A549 (cell line): Measurements from ENCODE around the gene BICRAL. TPM values are rescaled to one million over a fixed set of nuclear protein-coding genes. Genes with fewer than 3 reads are reported as not detected.
"Not testable (repeated sequence)": the region's sequence is repeated elsewhere in the genome, so short reads cannot be mapped to it uniquely, and the experiment has no call there.

Experiments
- ATAC-seq, 2 experiments: fragments of 200-7000 bp in 1 of 2; fragments of >200 bp in 1 of 2; cut with Nextera tagmentation in 1 of 2; cut with Tn5 transposase in 1 of 2; 3 replicates each; pipeline versions ENCODE4 v1.8.0 to v1.9.1; 2018 to 2020; ENCODE audit warnings: mild to moderate bottlenecking in 1 of 2, moderate library complexity in 1 of 2
- CTCF ChIA-PET: fragments of 300-600 bp; sonication (Branson Sonifier 250); formaldehyde crosslinking; extraction: SDS; loops from one replicate; lab custom pipeline; 2021; ENCODE audit warnings: antibody characterized with exemption, inconsistent platforms; lab: Yijun Ruan, JAX
- POLR2A ChIA-PET: fragments of 350-600 bp; formaldehyde crosslinking; extraction: SDS; loops from one replicate; lab custom pipeline; 2021; ENCODE audit warnings: antibody characterized with exemption, inconsistent platforms; lab: Yijun Ruan, JAX
- DNase-seq, 2 experiments: peaks; one replicate each; pipeline versions ENCODE4 v3.0.0 to v3.0.0-alpha.2; 2011 to 2016; ENCODE audit warnings: low read depth in 1 of 2, low spot score in 1 of 2
- FAIRE-seq: peaks from 2 replicates; lab custom pipeline; 2011; peaks lifted over from hg19 to GRCh38; lab: Jason Lieb, UNC
- H3K27ac ChIP-seq, 2 experiments: fragments of >200 bp; sonication (Bioruptor Twin); formaldehyde crosslinking; 3 replicates each; pipeline ENCODE4 v1.5.1; 2016 to 2017
- H3K4me1 ChIP-seq: fragments of >200 bp; sonication (Bioruptor Twin); formaldehyde crosslinking; 3 replicates; pipeline ENCODE4 v1.6.1; 2016
- H3K4me2 ChIP-seq: fragments of >200 bp; sonication (Bioruptor Twin); formaldehyde crosslinking; 3 replicates; pipeline ENCODE4 v1.6.1; 2016
- H3K4me3 ChIP-seq: fragments of >200 bp; sonication (Bioruptor Twin); formaldehyde crosslinking; 3 replicates; pipeline ENCODE4 v1.5.1; 2016
- H3K9me3 ChIP-seq: fragments of >200 bp; sonication (Bioruptor Twin); formaldehyde crosslinking; 3 replicates; pipeline ENCODE4 v1.6.1; 2016
- ATOH8 ChIP-seq: fragments of 250-450 bp; sonication (Bioruptor Pico); IDR thresholded peaks from 2 replicates; pipeline ENCODE4 v1.5.0; 2020; ENCODE audit warnings: low read depth, mild to moderate bottlenecking, moderate library complexity
- CTCF ChIP-seq: fragments of >200 bp; sonication (Bioruptor Twin); formaldehyde crosslinking; IDR thresholded peaks from 3 replicates; pipeline ENCODE4 v1.5.1; 2016
- EHMT2 ChIP-seq: fragments of 200-600 bp; sonication (generic); IDR thresholded peaks from 2 replicates; pipeline ENCODE4 v1.6.1; 2016; ENCODE audit warnings: antibody characterized with exemption, low read depth, mild to moderate bottlenecking, moderate library complexity
- GATA3 ChIP-seq: IDR thresholded peaks from 2 replicates; pipeline ENCODE4 v1.6.1; 2012; ENCODE audit warnings: borderline replicate concordance
- HOXA7 ChIP-seq: fragments of 250-450 bp; sonication (Bioruptor Pico); IDR thresholded peaks from 2 replicates; pipeline ENCODE4 v1.5.0; 2020; ENCODE audit warnings: mild to moderate bottlenecking, moderate library complexity
- MYC ChIP-seq: IDR thresholded peaks from 2 replicates; pipeline ENCODE4 v1.6.1; 2012; ENCODE audit warnings: mild to moderate bottlenecking, inconsistent platforms, low read length, improper control_type of control experiment, borderline replicate concordance
- NFE2L2 ChIP-seq: fragments of 150-350 bp; conservative IDR thresholded peaks from 2 replicates; pipeline ENCODE4 v1.6.1; 2014; ENCODE audit warnings: low read length
- NPAS2 ChIP-seq: fragments of 250-450 bp; sonication (Bioruptor Pico); IDR thresholded peaks from 2 replicates; pipeline ENCODE4 v1.8.0; 2022; ENCODE audit warnings: mild to moderate bottlenecking, moderate library complexity, borderline replicate concordance
- RAD21 ChIP-seq, 2 experiments: fragments of >200 bp in 1 of 2; sonication (Bioruptor Twin) in 1 of 2; formaldehyde crosslinking in 1 of 2; IDR thresholded peaks in 1 of 2; conservative IDR thresholded peaks in 1 of 2; 2 replicates in 1 of 2; 3 replicates in 1 of 2; pipeline ENCODE4 v1.6.1; 2012 to 2018; ENCODE audit warnings: inconsistent platforms in 1 of 2
- RCOR1 ChIP-seq: fragments of 150-350 bp; IDR thresholded peaks from 2 replicates; pipeline ENCODE4 v1.6.1; 2014; ENCODE audit warnings: antibody characterized with exemption, low read length, low read depth
- SMC3 ChIP-seq: fragments of >200 bp; sonication (Bioruptor Twin); formaldehyde crosslinking; IDR thresholded peaks from 3 replicates; pipeline ENCODE4 v1.6.1; 2018; ENCODE audit warnings: inconsistent platforms
- SREBF2 ChIP-seq: fragments of 450-650 bp; IDR thresholded peaks from 2 replicates; pipeline ENCODE4 v1.6.1; 2014; ENCODE audit warnings: mild to moderate bottlenecking, moderate library complexity
- WGBS: methylation state at CpG from one replicate; pipeline ENCODE4 v1.1.6; 2017; ENCODE audit errors: missing lambda C conversion rate; 5-methylcytosine and 5-hydroxymethylcytosine counted together
- polyA plus RNA-seq, 4 experiments: library from polyadenylated mRNA; depleted of rRNA in 3 of 4; stranded (reverse); fragments of >200 nt; fragmentation: RNase III in 1 of 4; extraction: RNeasy Plus Mini Kit Qiagen cat#74134 plus additional on column Dnase treatment in 1 of 4; gene quantifications; 2 replicates in 3 of 4; 3 replicates in 1 of 4; pipeline ENCODE4 v1.2.3, GENCODE V29; 2011 to 2017
- TF ChIP-seq, protein P1 (sequence below): fragments of 250-450 bp; sonication (Bioruptor Pico); IDR thresholded peaks from 2 replicates; pipeline ENCODE4 v1.5.0; 2021; ENCODE audit warnings: mild to moderate bottlenecking, moderate library complexity, borderline replicate concordance

The BICRAL gene
- polyA plus RNA-seq, 2 of the 4 experiments (the other 2 are of a cell fraction), result 3.3 to 8.6 TPM

DNA sequence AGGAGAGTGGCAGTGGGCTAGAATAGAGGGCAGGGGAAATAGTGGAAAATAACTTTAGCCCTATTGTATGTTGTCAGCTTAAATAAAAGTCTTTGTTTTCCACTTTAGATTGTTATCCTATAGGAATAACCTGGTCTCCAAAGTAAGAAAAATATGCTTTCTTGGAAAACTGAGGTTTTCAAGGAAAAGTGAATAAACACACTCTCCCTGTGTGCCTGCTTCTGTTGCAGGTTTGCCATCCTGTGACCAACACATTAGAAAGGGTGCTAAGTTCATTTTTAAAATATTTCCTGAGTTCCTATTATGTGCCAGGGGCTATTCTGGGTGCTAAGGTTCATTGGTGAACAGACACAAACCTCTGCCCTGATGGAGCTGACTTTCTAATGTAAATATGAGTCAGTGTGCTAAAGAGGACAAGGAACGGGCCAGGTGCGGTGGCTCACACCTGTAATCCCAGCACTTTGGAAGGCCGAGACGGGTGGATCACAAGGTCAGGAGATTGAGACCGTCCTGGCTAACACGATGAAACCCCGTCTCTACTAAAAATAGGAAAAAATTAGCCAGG is 23.5 kb downstream of the BICRAL start:
- Histone ChIP-seq H3K4me1 (peaks cover 8% of the 10 kb centered on the region), H3K9me3 (no peaks in the 10 kb centered on the region), H3K4me2 (no peak overlapping the region), H3K27ac (no peak overlapping the region), H3K4me3 (no peak overlapping the region)
- no peak for FAIRE-seq
- 88% methylated on average over 7 of the region's 7 CpGs for WGBS
- CTCF ChIA-PET, result no interaction called here
- no peak for TF ChIP-seq ATOH8
- TF ChIP-seq HOXA7 (CRISPR knock-in tag), result no peak
- no peak for TF ChIP-seq MYC
- TF ChIP-seq EHMT2, result no peak
- TF ChIP-seq CTCF, result no peak
- TF ChIP-seq SMC3, result no peak
- TF ChIP-seq, protein P1, sequence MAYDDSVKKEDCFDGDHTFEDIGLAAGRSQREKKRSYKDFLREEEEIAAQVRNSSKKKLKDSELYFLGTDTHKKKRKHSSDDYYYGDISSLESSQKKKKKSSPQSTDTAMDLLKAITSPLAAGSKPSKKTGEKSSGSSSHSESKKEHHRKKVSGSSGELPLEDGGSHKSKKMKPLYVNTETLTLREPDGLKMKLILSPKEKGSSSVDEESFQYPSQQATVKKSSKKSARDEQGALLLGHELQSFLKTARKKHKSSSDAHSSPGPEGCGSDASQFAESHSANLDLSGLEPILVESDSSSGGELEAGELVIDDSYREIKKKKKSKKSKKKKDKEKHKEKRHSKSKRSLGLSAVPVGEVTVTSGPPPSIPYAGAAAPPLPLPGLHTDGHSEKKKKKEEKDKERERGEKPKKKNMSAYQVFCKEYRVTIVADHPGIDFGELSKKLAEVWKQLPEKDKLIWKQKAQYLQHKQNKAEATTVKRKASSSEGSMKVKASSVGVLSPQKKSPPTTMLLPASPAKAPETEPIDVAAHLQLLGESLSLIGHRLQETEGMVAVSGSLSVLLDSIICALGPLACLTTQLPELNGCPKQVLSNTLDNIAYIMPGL (CRISPR knock-in tag), result no peak
- no peak for ATAC-seq
- POLR2A ChIA-PET, result no interaction called here
- DNase-seq, result no peak

- H3K9me3 ChIP-seq, DNase-seq, H3K4me2 ChIP-seq, FAIRE-seq, POLR2A ChIA-PET, ATAC-seq, CTCF ChIA-PET, H3K27ac ChIP-seq, H3K4me3 ChIP-seq, H3K4me1 ChIP-seq: not testable (repeated sequence)
- 91% methylated on average over 7 of the region's 7 CpGs for WGBS
Observed at GRCh38 chr6:42806359-42806758, 24.5 kb downstream of the BICRAL start.

- CTCF ChIA-PET, result interaction anchor here (1.0 kb wide), 1 partner anchor 147 kb away, joined by 9 read pairs; no protein-coding TSS in a partner anchor
- no peak for FAIRE-seq
Observed at GRCh38 chr6:42808492-42809483, 26.9 kb downstream of the BICRAL start.

More at GRCh38 chr6:42808492-42809483, 26.9 kb downstream of the BICRAL start:
- no peaks in the 10 kb centered on the region; the same call in 2 of the 3 replicates for H3K4me1 ChIP-seq
- ATAC-seq (no peak), DNase-seq (no peak)
- no peak overlapping the region for H3K27ac ChIP-seq
- H3K4me2 ChIP-seq, result no peak overlapping the region
- WGBS, result 85% methylated on average over 9 of the region's 11 CpGs
- H3K4me3 ChIP-seq, result no peak overlapping the region
- no peaks in the 10 kb centered on the region for H3K9me3 ChIP-seq
- POLR2A ChIA-PET, result interaction anchor here (0.5 kb wide), 1 partner anchor 32 kb away, joined by 6 read pairs; no protein-coding TSS in a partner anchor
- TF ChIP-seq SREBF2 (no peak), RAD21 (conservative IDR thresholded peaks at IDR 0.05 in 1 of 2, IDR thresholded peaks at IDR 0.05 in 1 of 2) (no peak), RCOR1 (no peak), GATA3 (no peak), NFE2L2 (no peak), NPAS2 (CRISPR knock-in tag) (no peak)
- TF ChIP-seq, protein P1 (CRISPR knock-in tag), result no peak
